GM19351 (cell line): ENCODE measurements around the gene IL4I1.

Source experiments
- ATAC-seq: cut with Tn5 transposase; IDR thresholded peaks from one replicate; pipeline ENCODE4 v1.9.1; 2021; ENCODE audit warnings: mild to moderate bottlenecking, moderate library complexity; ENCODE audit not compliant: unreplicated experiment

The IL4I1 gene

GRCh38 chr19:49895566-49896297, 955 bp downstream of the IL4I1 start:
- ATAC-seq = no peak

- ATAC-seq = no peak
These were observed 1.7 kb downstream of the IL4I1 start for GRCh38 chr19:49894879-49895565.

GRCh38 chr19:49894011-49894664, 2.5 kb downstream of the IL4I1 start:
- ATAC-seq = no peak

GRCh38 chr19:49892716-49893115, 4.0 kb downstream of the IL4I1 start:
- no peak for ATAC-seq

- ATAC-seq = no peak
These were observed 5.3 kb downstream of the IL4I1 start for GRCh38 chr19:49891393-49891792.

GRCh38 chr19:49890349-49891311, 6.1 kb downstream of the IL4I1 start:
- peak; percentile 48 for ATAC-seq

GRCh38 chr19:49889687-49890348, 6.9 kb downstream of the IL4I1 start:
- peak; percentile 34 for ATAC-seq

GRCh38 chr19:49889038-49889686, 7.5 kb downstream of the IL4I1 start:
- ATAC-seq = no peak

- no peak for ATAC-seq
These were observed 8.2 kb downstream of the IL4I1 start for GRCh38 chr19:49888510-49888824.

GRCh38 chr19:49887665-49888509, 8.8 kb downstream of the IL4I1 start:
- ATAC-seq = no peak

GRCh38 chr19:49887037-49887664, 9.5 kb downstream of the IL4I1 start:
- ATAC-seq = no peak

GRCh38 chr19:49884760-49885159, 11.9 kb downstream of the IL4I1 start:
- ATAC-seq = no peak

- ATAC-seq = no peak
These were observed 12.6 kb downstream of the IL4I1 start for GRCh38 chr19:49884109-49884508.

- no peak for ATAC-seq
These were observed 13.6 kb downstream of the IL4I1 start for GRCh38 chr19:49883094-49883493.

GRCh38 chr19:49882643-49883042, 14.0 kb downstream of the IL4I1 start:
- ATAC-seq = no peak

- ATAC-seq = no peak
These were observed 14.9 kb downstream of the IL4I1 start for GRCh38 chr19:49881672-49882394.

- no peak for ATAC-seq
These were observed 15.5 kb downstream of the IL4I1 start for GRCh38 chr19:49881186-49881585.
